ENCODE data around the gene GFY.

Gene GFY

DNA sequence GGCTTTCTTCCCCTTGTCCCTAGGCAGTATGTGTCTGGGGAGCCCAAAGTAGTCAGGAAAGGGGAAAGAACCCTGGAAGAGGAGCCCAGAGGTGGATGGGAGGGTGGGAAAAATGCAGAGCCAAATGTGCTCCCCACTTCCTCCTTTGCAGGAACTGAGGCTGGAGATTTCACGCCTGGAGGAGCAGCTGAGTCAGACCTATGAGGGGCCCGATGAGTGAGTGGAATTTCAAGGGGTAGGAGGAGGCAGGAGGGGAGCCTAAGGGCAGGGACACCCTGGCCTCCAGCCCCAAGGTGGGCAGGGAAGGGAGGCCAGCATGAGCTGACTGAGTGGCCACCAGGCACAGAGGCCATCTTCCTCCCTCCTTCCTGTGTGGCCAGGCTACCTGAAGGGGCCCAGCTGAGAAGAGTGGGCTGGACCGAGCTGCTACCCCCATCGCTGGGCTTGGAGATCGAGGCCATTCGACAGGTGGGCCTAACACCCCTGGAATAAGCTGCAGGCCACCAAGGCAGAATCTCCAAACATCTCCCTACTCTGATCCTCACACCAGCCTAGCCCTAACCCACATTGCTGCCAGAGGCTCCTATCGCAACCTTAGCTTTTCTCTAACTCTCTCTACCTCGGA lies 16.3 kb upstream of the GFY start:
- no peak for DNase-seq (ENCODE audit: low spot score)

GRCh38 chr19:49409441-49410029 lies 15.7 kb upstream of the GFY start:
- no peak for DNase-seq (ENCODE audit: low spot score)

DNA sequence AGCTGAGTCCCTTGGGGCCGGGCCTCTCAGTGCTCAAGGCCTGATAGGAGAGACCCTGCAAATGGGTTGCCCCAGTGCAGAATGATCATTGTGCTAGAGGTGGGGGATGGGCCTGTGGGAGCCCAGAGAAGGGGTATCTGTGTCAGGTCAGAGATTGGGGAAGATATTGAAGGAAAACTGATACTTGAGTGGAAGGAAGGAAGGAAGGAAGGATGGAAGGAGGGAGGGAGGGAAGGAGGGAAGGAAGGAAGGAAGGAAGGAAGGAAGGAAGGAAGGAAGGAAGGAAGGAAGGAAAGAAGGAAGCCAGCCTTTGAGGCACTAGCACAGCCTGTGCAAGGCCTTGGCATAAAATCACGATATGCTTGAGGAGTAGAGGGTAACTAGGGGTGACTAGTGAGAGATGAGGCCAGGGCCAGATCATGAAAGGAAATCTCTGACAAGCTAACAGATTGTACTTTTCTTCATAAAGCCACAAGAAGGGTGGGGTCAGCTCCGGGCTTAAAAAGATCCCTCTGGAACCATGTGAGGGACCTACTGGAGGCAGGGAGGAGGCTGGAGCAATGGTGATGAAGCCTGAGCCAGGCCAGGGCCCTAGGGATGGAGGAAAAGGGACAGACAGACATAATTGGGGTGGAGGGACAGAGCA lies 13.4 kb upstream of the GFY start:
- no peak for DNase-seq (ENCODE audit: low spot score)

DNA sequence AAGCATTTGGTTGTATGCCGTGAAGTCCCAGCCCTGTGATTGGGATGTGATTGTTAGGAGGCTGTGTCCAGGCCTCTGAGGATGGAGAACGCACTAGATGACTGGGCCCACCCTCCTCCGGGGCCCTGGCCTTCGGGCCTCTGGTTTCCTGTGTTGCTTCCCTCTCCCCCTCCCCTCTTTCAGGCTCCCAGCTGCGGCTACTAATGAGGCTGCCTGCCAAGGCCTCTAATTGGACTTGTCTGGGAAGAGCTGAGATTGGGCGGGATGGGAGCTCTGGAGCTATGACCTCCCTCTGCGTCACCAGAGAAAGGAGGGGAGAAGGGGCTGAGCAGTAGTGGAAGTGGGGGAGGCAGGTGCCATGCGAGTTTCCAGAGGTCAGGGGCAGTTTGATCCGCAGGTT lies 11.8 kb upstream of the GFY start:
- DNase-seq (ENCODE audit: low spot score) = peak; percentile 74

GRCh38 chr19:49414256-49414655 lies 10.9 kb upstream of the GFY start:
- no peak for DNase-seq (ENCODE audit: low spot score)

- no peak for DNase-seq (ENCODE audit: low spot score)
These were observed 9.9 kb upstream of the GFY start for GRCh38 chr19:49415102-49415809.

GRCh38 chr19:49415810-49416200 lies 9.4 kb upstream of the GFY start:
- DNase-seq (ENCODE audit: low spot score) = no peak

DNA sequence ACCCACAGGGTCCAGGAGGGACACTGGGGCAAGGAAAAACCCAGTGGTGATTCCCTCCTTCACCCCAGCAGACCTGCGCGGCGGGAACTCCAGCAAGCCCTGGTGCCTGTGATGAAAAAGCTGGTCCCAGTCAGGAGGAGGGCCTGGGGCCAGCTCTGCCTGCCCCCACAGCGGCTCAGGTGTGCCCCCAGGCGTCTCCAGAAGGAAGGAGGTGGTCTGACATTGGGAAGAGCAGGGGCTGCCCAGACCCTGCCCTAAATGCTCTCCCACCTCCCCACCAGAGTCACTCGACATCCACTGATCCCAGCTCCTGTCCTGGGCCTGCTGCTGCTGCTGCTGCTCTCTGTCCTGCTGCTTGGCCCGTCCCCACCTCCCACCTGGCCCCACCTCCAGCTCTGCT lies 8.1 kb upstream of the GFY start:
- no peak for DNase-seq (ENCODE audit: low spot score)

- DNase-seq (ENCODE audit: low spot score) = no peak
These were observed 6.7 kb upstream of the GFY start for GRCh38 chr19:49418511-49418910.

GRCh38 chr19:49419173-49419572 lies 6.0 kb upstream of the GFY start:
- DNase-seq (ENCODE audit: low spot score) = no peak

GRCh38 chr19:49420227-49420626 lies 5.0 kb upstream of the GFY start:
- no peak for DNase-seq (ENCODE audit: low spot score)

- peak; percentile 77 for DNase-seq (ENCODE audit: low spot score)
These were observed 3.9 kb upstream of the GFY start for GRCh38 chr19:49421039-49421877.

DNA sequence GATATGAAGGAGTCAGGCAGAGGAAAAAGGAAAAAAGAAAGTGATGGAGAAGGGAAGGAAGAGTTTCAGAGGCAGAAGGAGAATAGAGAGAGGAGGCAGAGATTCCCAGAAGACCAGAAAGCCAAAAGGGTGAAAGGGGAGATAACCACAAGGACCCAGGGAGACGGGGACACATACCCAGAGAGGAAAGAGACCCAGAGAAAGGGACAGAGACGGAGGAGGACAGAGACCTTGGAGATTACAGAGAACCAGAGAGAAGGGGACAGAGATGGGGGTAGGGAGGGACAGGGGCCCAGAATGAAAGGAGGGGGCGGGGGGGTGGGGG lies 3.3 kb upstream of the GFY start:
- no peak for DNase-seq (ENCODE audit: low spot score)

GRCh38 chr19:49422407-49423070 lies 2.6 kb upstream of the GFY start:
- DNase-seq (ENCODE audit: low spot score) = no peak

GRCh38 chr19:49423071-49423984 lies 1.9 kb upstream of the GFY start, which contains the start of gene PTH2:
Gene PTH2, minus strand, starts transcription at chr19:49423441. Its CDS starts 102 bp downstream, at chr19:49423339.
- no peak for DNase-seq (ENCODE audit: low spot score)

GRCh38 chr19:49423985-49424303 lies 1.2 kb upstream of the GFY start:
- DNase-seq (ENCODE audit: low spot score) = no peak

- DNase-seq (ENCODE audit: low spot score) = no peak
These were observed 869 bp downstream of the GFY start for GRCh38 chr19:49425922-49426592.

- no peak for DNase-seq (ENCODE audit: low spot score)
These were observed 2.2 kb downstream of the GFY start for GRCh38 chr19:49427339-49427738.

DNA sequence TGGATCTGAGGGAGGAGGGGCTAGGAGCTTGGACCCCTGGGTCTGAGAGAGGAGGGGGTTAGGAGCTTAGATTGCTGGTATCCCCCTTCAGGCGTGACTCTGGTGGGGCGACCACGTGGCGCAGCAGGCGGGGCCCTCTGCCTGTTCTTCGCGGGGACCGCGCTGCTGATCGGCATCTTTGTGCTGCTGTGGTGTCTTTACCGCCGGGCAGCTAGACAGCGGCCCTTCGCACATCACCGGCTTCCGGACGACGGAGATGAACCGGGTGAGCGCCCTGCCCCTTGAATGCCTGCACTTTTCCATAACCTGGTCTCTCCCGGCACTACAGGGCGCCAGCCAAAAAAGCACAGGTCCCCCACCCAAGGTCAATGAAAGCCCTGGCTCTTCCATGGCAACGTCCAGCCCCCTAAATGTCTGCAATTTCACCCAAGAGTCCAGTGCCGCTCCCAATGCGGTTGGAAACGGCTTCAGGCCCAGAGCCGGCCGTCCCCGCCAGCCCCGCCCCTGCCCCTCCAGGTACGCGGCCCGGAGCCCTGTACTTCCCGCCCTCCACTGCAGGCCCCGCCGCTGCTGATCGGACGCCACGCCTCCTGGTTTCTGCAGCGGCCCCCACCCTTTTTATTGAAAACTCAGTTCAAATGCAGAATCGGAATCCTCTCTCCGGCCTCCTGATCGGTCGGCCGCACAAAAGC lies 2.8 kb downstream of the GFY start:
- DNase-seq (ENCODE audit: low spot score) = no peak
